Measurements from ENCODE around the gene CEP112. TPM values are rescaled to one million over a fixed set of nuclear protein-coding genes. Genes with fewer than 3 reads are reported as not detected.

The CEP112 gene
- total RNA-seq, 1 donor from 2014 or later = 13.9 TPM

DNA sequence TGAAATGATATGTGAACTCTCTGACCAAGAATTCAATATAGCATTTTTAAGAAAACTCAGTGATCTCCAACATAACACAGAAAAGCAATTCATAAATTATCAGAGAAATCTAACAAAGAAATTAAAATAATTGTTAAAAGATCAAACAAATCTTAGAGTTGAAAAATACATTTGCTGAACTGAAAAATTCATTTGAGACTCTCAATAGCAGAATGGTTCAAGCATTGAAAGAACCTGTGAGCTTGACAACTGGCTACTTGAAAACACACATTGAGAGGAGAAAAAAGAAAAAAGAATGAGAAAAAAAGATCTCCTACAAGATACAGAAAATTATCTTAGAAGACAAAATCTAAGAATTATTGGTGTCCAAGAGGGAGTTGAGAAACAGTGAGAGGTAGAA, 203.5 kb downstream of the CEP112 start:
- DNase-seq (ENCODE audit: low read depth) (no peak), FAIRE-seq (no peak)
- no peak overlapping the region for H2AFZ ChIP-seq (ENCODE audit: low read depth, low read length)
- TF ChIP-seq EZH2 (IDR thresholded peaks at IDR 0.05; ENCODE audit: insufficient read depth, low read length) = no peak
- TF ChIP-seq, protein P1, sequence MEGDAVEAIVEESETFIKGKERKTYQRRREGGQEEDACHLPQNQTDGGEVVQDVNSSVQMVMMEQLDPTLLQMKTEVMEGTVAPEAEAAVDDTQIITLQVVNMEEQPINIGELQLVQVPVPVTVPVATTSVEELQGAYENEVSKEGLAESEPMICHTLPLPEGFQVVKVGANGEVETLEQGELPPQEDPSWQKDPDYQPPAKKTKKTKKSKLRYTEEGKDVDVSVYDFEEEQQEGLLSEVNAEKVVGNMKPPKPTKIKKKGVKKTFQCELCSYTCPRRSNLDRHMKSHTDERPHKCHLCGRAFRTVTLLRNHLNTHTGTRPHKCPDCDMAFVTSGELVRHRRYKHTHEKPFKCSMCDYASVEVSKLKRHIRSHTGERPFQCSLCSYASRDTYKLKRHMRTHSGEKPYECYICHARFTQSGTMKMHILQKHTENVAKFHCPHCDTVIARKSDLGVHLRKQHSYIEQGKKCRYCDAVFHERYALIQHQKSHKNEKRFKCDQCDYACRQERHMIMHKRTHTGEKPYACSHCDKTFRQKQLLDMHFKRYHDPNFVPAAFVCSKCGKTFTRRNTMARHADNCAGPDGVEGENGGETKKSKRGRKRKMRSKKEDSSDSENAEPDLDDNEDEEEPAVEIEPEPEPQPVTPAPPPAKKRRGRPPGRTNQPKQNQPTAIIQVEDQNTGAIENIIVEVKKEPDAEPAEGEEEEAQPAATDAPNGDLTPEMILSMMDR (IDR thresholded peaks at IDR 0.05; ENCODE audit: insufficient read depth, low read depth, low read length) = no peak
- Mint-ChIP-seq H3K27ac (ENCODE audit: unreplicated experiment) (no peak overlapping the region), H3K36me3 (ENCODE audit: low read depth, unreplicated experiment) (no peaks in the 10 kb centered on the region), H3K9me3 (ENCODE audit: unreplicated experiment) (peaks cover 5% of the 10 kb centered on the region), H3K27me3 (ENCODE audit: low read depth, unreplicated experiment) (no peaks in the 10 kb centered on the region), H3K4me1 (ENCODE audit: low read depth, unreplicated experiment) (no peaks in the 10 kb centered on the region), H3K4me3 (ENCODE audit: unreplicated experiment) (no peak overlapping the region)
- no peaks in the 10 kb centered on the region for H3K79me2 ChIP-seq (ENCODE audit: insufficient read depth, low read length)
- no peaks in the 10 kb centered on the region for H3K27me3 ChIP-seq (ENCODE audit: insufficient read depth, low read length)
- H3K4me2 ChIP-seq (ENCODE audit: low read length) = no peak overlapping the region
- no peaks in the 10 kb centered on the region for H3K36me3 ChIP-seq (ENCODE audit: insufficient read depth, low read length)
- H3K9ac ChIP-seq (ENCODE audit: low read length) = no peak overlapping the region
- no peaks in the 10 kb centered on the region for H3K9me3 ChIP-seq (ENCODE audit: insufficient read depth, low read depth, low read length)
- no peak overlapping the region for H3K4me3 ChIP-seq (ENCODE audit: insufficient read depth, low read depth, low read length)
- H3K4me1 ChIP-seq (ENCODE audit: insufficient read depth, low read length) = no peaks in the 10 kb centered on the region
- no peak overlapping the region for H3K27ac ChIP-seq (ENCODE audit: low read depth, low read length)
- H4K20me1 ChIP-seq (ENCODE audit: insufficient read depth, low read length) = no peaks in the 10 kb centered on the region

- DNase-seq (ENCODE audit: low read depth) (peak; percentile 6), FAIRE-seq (no peak)
- H3K4me3 ChIP-seq (ENCODE audit: insufficient read depth, low read depth, low read length) = no peak overlapping the region
- H3K4me2 ChIP-seq (ENCODE audit: low read length) = no peak overlapping the region
- no peak overlapping the region for H3K27ac ChIP-seq (ENCODE audit: low read depth, low read length)
- no peaks in the 10 kb centered on the region for H3K4me1 ChIP-seq (ENCODE audit: insufficient read depth, low read length)
- H3K79me2 ChIP-seq (ENCODE audit: insufficient read depth, low read length) = no peaks in the 10 kb centered on the region
- H2AFZ ChIP-seq (ENCODE audit: low read depth, low read length) = no peak overlapping the region
- Mint-ChIP-seq H3K27ac (ENCODE audit: unreplicated experiment) (no peak overlapping the region), H3K4me3 (ENCODE audit: unreplicated experiment) (no peak overlapping the region), H3K9me3 (ENCODE audit: unreplicated experiment) (peaks cover 5% of the 10 kb centered on the region), H3K36me3 (ENCODE audit: low read depth, unreplicated experiment) (no peaks in the 10 kb centered on the region), H3K27me3 (ENCODE audit: low read depth, unreplicated experiment) (no peaks in the 10 kb centered on the region), H3K4me1 (ENCODE audit: low read depth, unreplicated experiment) (no peaks in the 10 kb centered on the region)
- no peaks in the 10 kb centered on the region for H4K20me1 ChIP-seq (ENCODE audit: insufficient read depth, low read length)
- no peaks in the 10 kb centered on the region for H3K36me3 ChIP-seq (ENCODE audit: insufficient read depth, low read length)
- no peaks in the 10 kb centered on the region for H3K27me3 ChIP-seq (ENCODE audit: insufficient read depth, low read length)
- H3K9me3 ChIP-seq (ENCODE audit: insufficient read depth, low read depth, low read length) = no peaks in the 10 kb centered on the region
- no peak overlapping the region for H3K9ac ChIP-seq (ENCODE audit: low read length)
- TF ChIP-seq, protein P1 (IDR thresholded peaks at IDR 0.05; ENCODE audit: insufficient read depth, low read depth, low read length) = peak; percentile 70
- TF ChIP-seq EZH2 (IDR thresholded peaks at IDR 0.05; ENCODE audit: insufficient read depth, low read length) = no peak
Measured at GRCh38 chr17:65987988-65988387, 203.9 kb downstream of the CEP112 start.

GRCh38 chr17:65985571-65985970, 206.4 kb downstream of the CEP112 start:
- Histone ChIP-seq H3K9me3 (ENCODE audit: insufficient read depth, low read depth, low read length) (no peaks in the 10 kb centered on the region), H3K9ac (ENCODE audit: low read length) (no peak overlapping the region), H3K4me1 (ENCODE audit: insufficient read depth, low read length) (no peaks in the 10 kb centered on the region), H3K79me2 (ENCODE audit: insufficient read depth, low read length) (no peaks in the 10 kb centered on the region), H3K4me2 (ENCODE audit: low read length) (no peak overlapping the region), H4K20me1 (ENCODE audit: insufficient read depth, low read length) (no peaks in the 10 kb centered on the region), H3K36me3 (ENCODE audit: insufficient read depth, low read length) (no peaks in the 10 kb centered on the region), H3K27ac (ENCODE audit: low read depth, low read length) (no peak overlapping the region), H2AFZ (ENCODE audit: low read depth, low read length) (no peak overlapping the region), H3K27me3 (ENCODE audit: insufficient read depth, low read length) (no peaks in the 10 kb centered on the region), H3K4me3 (ENCODE audit: insufficient read depth, low read depth, low read length) (no peak overlapping the region)
- Mint-ChIP-seq H3K36me3 (ENCODE audit: low read depth, unreplicated experiment) (no peaks in the 10 kb centered on the region), H3K4me1 (ENCODE audit: low read depth, unreplicated experiment) (no peaks in the 10 kb centered on the region), H3K27ac (ENCODE audit: unreplicated experiment) (no peak overlapping the region), H3K9me3 (ENCODE audit: unreplicated experiment) (peaks cover 6% of the 10 kb centered on the region), H3K27me3 (ENCODE audit: low read depth, unreplicated experiment) (no peaks in the 10 kb centered on the region), H3K4me3 (ENCODE audit: unreplicated experiment) (no peak overlapping the region)
- no peak for FAIRE-seq
- DNase-seq (ENCODE audit: low read depth) = peak; percentile 54
- TF ChIP-seq, protein P1 (IDR thresholded peaks at IDR 0.05; ENCODE audit: insufficient read depth, low read depth, low read length) = no peak
- TF ChIP-seq EZH2 (IDR thresholded peaks at IDR 0.05; ENCODE audit: insufficient read depth, low read length) = no peak

Measured in astrocyte (in vitro differentiated cells and primary cell).